Astrocyte of the spinal cord (primary cell): ENCODE data around the gene CSNK2B.

ENCODE experiments used
- DNase-seq: peaks from one replicate; pipeline ENCODE4 v3.0.0; 2011; ENCODE audit warnings: low read depth, low spot score
- H3K4me3 ChIP-seq: 2 replicates; pipeline ENCODE4 v1.5.1; 2011; ENCODE audit warnings: low read depth, mild to moderate bottlenecking, low read length, moderate library complexity
- in situ Hi-C: cut with HindIII; loops from 2 replicates; pipeline ENCODE4 v1.10.0; 2017; ENCODE audit warnings: low sequenced_read_pairs
- TF ChIP-seq, protein P1 (sequence below): IDR thresholded peaks from 2 replicates; pipeline ENCODE4 v1.5.1; 2012; ENCODE audit warnings: low read depth, mild to moderate bottlenecking, low read length, inconsistent platforms

Gene CSNK2B

DNA sequence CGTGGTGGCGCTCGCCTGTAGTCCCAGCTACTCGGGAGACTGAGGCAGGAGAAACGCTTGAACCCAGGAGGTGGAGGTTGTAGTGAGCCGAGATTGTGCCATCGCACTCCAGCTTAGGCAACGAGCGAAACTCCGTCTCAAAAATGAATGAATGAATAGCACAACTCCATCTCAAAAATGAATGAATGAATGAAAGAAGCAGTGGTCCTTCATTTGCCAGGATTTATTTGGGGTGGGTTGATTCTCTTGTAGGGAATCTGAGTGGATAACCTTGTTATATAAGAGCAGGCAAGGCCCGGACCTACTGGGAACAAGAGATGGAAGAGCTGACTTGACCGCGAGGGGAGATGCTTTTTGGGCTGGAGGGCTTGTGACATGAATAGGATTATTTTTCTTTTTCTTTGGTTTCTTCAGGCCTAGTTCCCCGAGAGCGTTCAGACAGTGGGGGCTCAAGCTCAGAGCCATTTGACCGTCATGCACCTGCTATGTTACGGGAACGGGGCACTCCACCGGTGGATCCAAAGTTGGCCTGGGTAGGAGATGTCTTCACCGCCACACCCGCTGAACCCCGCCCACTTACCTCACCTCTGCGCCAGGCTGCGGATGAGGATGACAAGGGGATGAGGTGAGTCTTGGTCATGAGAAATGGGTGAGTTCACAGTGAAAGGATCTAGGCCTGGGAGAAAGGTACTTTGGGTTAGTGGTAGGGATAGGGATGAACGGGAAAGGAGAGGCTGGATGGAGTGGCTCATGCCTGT, 35.5 kb upstream of the CSNK2B start:
- no peak for DNase-seq
- no peak overlapping the region for H3K4me3 ChIP-seq
- TF ChIP-seq, protein P1, sequence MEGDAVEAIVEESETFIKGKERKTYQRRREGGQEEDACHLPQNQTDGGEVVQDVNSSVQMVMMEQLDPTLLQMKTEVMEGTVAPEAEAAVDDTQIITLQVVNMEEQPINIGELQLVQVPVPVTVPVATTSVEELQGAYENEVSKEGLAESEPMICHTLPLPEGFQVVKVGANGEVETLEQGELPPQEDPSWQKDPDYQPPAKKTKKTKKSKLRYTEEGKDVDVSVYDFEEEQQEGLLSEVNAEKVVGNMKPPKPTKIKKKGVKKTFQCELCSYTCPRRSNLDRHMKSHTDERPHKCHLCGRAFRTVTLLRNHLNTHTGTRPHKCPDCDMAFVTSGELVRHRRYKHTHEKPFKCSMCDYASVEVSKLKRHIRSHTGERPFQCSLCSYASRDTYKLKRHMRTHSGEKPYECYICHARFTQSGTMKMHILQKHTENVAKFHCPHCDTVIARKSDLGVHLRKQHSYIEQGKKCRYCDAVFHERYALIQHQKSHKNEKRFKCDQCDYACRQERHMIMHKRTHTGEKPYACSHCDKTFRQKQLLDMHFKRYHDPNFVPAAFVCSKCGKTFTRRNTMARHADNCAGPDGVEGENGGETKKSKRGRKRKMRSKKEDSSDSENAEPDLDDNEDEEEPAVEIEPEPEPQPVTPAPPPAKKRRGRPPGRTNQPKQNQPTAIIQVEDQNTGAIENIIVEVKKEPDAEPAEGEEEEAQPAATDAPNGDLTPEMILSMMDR, result no peak
- in situ Hi-C loops, result no loop called here

DNA sequence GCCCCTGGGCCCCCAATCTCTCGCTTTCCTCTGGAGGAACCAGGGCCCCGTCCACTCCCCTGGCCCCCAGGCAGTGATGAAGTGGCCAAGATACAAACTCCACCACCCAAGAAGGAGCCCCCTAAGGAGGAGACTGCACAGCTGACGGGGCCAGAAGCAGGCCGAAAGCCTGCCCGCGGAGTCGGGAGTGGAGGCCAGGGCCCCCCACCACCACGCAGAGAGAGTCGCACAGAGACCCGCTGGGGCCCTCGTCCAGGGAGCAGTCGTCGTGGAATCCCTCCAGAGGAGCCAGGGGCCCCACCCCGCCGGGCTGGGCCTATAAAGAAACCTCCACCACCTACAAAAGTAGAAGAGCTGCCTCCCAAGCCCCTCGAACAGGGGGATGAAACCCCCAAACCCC, 34.7 kb upstream of the CSNK2B start:
- DNase-seq, result no peak
- in situ Hi-C loops, result no loop called here
- H3K4me3 ChIP-seq, result no peak overlapping the region
- TF ChIP-seq, protein P1, result no peak

DNA sequence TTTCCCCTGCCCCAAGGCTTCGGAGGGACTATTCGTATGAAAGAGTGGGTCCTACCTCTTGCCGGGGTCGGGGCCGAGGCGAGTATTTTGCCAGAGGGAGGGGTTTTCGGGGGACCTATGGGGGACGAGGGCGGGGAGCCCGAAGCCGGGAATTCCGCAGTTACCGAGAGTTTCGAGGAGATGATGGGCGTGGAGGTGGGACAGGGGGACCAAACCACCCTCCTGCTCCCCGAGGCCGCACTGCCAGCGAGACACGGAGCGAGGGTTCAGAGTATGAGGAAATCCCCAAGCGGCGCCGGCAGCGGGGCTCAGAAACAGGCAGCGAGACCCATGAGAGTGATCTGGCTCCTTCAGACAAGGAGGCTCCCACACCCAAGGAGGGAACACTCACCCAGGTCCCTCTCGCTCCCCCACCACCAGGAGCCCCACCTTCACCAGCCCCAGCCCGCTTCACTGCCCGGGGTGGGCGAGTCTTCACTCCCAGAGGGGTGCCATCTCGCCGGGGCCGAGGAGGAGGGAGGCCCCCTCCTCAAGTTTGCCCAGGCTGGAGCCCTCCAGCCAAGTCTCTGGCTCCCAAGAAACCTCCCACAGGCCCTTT, 34.1 kb upstream of the CSNK2B start:
- TF ChIP-seq, protein P1, result no peak
- H3K4me3 ChIP-seq, result no peak overlapping the region
- in situ Hi-C loops, result no loop called here
- no peak for DNase-seq

DNA sequence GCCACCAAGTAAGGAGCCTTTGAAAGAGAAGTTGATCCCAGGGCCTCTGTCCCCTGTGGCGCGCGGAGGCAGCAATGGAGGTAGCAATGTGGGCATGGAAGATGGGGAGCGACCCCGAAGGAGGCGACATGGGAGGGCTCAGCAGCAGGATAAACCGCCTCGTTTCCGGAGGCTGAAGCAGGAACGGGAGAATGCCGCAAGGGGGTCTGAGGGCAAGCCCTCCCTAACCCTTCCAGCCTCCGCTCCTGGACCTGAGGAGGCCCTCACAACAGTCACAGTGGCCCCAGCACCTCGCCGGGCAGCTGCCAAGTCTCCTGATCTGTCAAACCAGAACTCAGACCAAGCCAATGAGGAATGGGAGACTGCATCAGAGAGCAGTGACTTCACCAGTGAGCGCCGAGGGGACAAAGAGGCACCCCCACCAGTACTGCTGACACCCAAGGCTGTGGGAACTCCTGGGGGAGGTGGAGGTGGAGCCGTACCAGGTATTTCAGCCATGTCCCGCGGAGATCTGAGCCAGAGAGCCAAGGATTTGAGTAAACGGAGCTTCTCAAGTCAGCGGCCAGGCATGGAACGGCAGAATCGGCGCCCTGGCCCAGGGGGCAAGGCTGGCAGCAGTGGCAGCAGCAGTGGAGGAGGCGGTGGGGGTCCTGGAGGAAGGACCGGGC, 33.5 kb upstream of the CSNK2B start:
- in situ Hi-C loops, result no loop called here
- TF ChIP-seq, protein P1, result no peak
- DNase-seq, result no peak
- no peak overlapping the region for H3K4me3 ChIP-seq

DNA sequence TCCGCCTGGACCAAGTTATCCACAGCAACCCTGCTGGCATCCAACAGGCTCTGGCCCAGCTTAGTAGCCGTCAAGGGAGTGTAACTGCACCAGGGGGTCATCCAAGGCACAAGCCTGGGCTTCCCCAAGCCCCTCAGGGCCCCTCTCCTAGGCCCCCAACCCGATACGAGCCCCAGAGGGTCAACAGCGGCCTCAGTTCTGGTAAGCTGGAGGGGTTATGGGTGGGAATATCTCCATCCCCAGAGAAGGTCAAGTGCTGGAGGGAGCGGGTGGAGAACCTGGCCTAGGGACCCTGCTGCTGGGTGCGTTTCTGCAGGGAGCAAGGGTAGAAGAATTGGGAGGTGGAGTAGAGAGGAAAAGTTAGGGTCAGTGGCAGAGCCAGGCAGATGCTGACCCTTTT, 32.4 kb upstream of the CSNK2B start:
- in situ Hi-C loops, result no loop called here

DNA sequence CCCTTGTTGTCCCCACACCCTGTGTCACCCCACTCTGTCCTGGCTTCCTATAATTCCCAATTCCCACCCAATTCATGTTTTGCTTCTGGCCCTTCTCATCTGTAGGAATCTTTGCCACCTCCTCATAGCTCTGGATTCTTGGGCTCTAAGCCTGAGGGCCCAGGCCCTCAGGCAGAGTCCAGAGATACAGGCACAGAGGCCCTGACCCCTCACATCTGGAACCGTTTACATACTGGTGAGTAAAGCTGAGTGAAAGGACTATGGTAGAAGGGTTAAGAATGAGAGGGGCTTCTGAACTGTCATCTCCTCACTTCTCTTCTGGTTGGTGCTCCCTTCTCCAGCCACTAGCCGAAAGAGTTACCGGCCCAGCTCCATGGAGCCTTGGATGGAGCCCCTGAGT, 31.7 kb upstream of the CSNK2B start:
- TF ChIP-seq, protein P1, result no peak
- in situ Hi-C loops, result no loop called here

More for the DNA sequence above, 32.4 kb upstream of the CSNK2B start:
- DNase-seq, result no peak
- H3K4me3 ChIP-seq, result no peak overlapping the region
- TF ChIP-seq, protein P1, result no peak

More for the DNA sequence above, 31.7 kb upstream of the CSNK2B start:
- H3K4me3 ChIP-seq, result no peak overlapping the region
- no peak for DNase-seq
